ENCODE data around the gene ABRACL.

- TF ChIP-seq CREB5 (CRISPR knock-in tag; IDR thresholded peaks at IDR 0.05; ENCODE audit: low read depth) = no peak
- no peak for TF ChIP-seq ARNTL (CRISPR knock-in tag; IDR thresholded peaks at IDR 0.05; ENCODE audit: borderline replicate concordance, low read depth)
- no peak for TF ChIP-seq POU6F1 (CRISPR knock-in tag; IDR thresholded peaks at IDR 0.05; ENCODE audit: borderline replicate concordance, low read depth)
- no peak for TF ChIP-seq CSRNP3 (CRISPR knock-in tag; IDR thresholded peaks at IDR 0.05)
- no peak for TF ChIP-seq PPARA (CRISPR knock-in tag; IDR thresholded peaks at IDR 0.05; ENCODE audit: borderline replicate concordance)
- TF ChIP-seq ESRRG (CRISPR knock-in tag; IDR thresholded peaks at IDR 0.05) = no peak
- TF ChIP-seq, protein P1, sequence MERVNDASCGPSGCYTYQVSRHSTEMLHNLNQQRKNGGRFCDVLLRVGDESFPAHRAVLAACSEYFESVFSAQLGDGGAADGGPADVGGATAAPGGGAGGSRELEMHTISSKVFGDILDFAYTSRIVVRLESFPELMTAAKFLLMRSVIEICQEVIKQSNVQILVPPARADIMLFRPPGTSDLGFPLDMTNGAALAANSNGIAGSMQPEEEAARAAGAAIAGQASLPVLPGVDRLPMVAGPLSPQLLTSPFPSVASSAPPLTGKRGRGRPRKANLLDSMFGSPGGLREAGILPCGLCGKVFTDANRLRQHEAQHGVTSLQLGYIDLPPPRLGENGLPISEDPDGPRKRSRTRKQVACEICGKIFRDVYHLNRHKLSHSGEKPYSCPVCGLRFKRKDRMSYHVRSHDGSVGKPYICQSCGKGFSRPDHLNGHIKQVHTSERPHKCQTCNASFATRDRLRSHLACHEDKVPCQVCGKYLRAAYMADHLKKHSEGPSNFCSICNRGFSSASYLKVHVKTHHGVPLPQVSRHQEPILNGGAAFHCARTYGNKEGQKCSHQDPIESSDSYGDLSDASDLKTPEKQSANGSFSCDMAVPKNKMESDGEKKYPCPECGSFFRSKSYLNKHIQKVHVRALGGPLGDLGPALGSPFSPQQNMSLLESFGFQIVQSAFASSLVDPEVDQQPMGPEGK (CRISPR knock-in tag; IDR thresholded peaks at IDR 0.05; ENCODE audit: borderline replicate concordance) = no peak
- TF ChIP-seq ZNF70 (CRISPR knock-in tag; IDR thresholded peaks at IDR 0.05) = no peak
- no peak for TF ChIP-seq ZFP30 (CRISPR knock-in tag; IDR thresholded peaks at IDR 0.05)
- TF ChIP-seq ISL1 (CRISPR knock-in tag; IDR thresholded peaks at IDR 0.05) = no peak
- no peak for TF ChIP-seq ZNF565 (CRISPR knock-in tag; conservative IDR thresholded peaks at IDR 0.05; ENCODE audit: low read depth)
- TF ChIP-seq GLIS3 (CRISPR knock-in tag; IDR thresholded peaks at IDR 0.05) = no peak
- no peak for TF ChIP-seq SNAI2 (CRISPR knock-in tag; IDR thresholded peaks at IDR 0.05)
- TF ChIP-seq CSDC2 (CRISPR knock-in tag; IDR thresholded peaks at IDR 0.05) = no peak
Observed at GRCh38 chr6:139050770-139051313, 22.3 kb downstream of the ABRACL start.
